ENCODE results near the gene HAUS8.

HAUS8 gene

DNA sequence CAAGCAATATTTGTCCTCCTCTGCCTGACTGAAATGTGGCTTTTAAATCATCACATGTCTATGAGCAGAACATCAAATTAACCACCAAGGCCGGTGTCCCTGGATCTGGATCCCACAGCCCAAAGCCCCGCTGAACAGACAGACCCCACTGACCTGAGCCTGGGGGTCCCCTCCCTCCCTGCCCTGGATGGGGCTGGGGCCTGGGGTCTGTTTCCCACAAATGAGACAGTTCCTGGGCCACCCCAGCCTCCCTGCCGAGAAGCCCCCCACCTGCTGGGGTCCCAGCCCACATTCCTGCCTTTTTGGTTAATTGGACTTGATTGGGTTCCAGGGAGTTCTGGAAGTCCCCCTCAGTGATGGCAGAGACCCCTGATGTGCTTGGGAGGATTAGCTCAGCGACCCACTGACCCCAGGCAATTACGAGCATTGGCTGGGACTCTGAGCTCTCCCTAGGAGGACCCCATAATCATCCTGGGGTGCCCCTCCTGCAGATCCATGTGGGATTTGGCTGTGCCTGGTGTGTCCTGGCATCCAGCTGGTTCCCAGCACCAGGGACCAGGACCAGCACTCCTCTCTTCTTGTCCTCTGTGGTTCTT lies 29.2 kb downstream of the HAUS8 start:
- Histone ChIP-seq H3K9me3 (ENCODE audit: control insufficient read depth in 1 of 2, low read length in 2 of 2) (no peaks in the 10 kb centered on the region), H3K27ac (ENCODE audit: low read length) (no peak overlapping the region), H3K36me3 (ENCODE audit: control insufficient read depth in 1 of 2, insufficient read depth in 2 of 2, low read length in 2 of 2) (peaks cover 0 to 12% of the 10 kb centered on the region in 2 donors), H3K27me3 (ENCODE audit: low read depth, low read length) (no peaks in the 10 kb centered on the region), H3K4me1 (ENCODE audit: control insufficient read depth in 1 of 2, insufficient read depth in 2 of 2, low read length in 2 of 2) (peaks cover 5 to 6% of the 10 kb centered on the region in 2 donors), H3K4me3 (ENCODE audit: low read depth in 1 of 2, low read length in 2 of 2) (no peak overlapping the region)

DNA sequence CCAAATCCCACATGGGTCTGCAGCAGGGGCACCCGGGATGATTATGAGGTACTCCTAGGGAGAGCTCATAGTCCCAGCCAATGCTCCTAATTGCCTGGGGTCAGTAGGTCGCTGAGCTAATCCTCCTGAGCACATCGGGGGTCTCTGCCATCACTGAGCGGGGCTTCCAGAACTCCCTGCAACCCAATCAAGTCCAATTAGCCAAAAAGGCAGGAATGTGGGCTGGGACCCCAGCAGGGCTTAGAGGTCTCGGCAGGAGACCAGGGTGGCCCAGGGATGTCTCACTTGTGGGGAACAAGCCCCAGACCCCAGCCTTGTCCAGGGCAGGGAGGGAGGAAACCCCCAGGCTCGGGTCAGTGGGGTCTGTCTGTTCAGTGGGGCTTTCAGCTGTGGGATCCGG lies 31.5 kb downstream of the HAUS8 start:
- no peak overlapping the region for H3K27ac ChIP-seq (ENCODE audit: low read length)
- H3K27me3 ChIP-seq (ENCODE audit: low read depth, low read length) = no peaks in the 10 kb centered on the region
- H3K36me3 ChIP-seq (ENCODE audit: control insufficient read depth in 1 of 2, insufficient read depth in 2 of 2, low read length in 2 of 2) = no peaks in the 10 kb centered on the region
- H3K4me1 ChIP-seq (ENCODE audit: control insufficient read depth in 1 of 2, insufficient read depth in 2 of 2, low read length in 2 of 2) = peaks cover 5 to 6% of the 10 kb centered on the region in 2 donors
- H3K9me3 ChIP-seq (ENCODE audit: control insufficient read depth in 1 of 2, low read length in 2 of 2) = no peaks in the 10 kb centered on the region
- no peak overlapping the region for H3K4me3 ChIP-seq (ENCODE audit: low read depth in 1 of 2, low read length in 2 of 2)

DNA sequence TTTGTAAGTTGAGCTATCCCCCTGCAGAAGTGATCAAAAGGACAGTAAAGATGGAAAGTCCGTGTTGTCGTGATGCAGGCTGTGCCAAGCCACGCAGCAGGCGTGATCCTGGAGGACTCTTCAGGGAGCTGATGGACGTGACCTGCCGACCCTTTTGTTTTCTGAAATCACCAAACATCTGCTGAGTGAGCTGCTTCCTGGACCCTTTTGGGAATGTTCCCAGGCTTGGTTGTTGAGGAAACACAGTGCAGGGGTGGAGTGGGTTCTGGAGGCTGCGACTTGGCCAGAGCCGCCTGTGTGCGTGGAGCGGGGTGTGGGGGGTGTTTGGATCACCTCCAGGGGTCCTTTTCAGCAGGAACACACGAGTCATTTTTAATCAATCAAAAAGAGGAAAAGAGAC lies 33.3 kb downstream of the HAUS8 start:
- H3K27me3 ChIP-seq (ENCODE audit: low read depth, low read length) = no peaks in the 10 kb centered on the region
- H3K27ac ChIP-seq (ENCODE audit: low read length) = no peak overlapping the region
- H3K4me1 ChIP-seq (ENCODE audit: control insufficient read depth in 1 of 2, insufficient read depth in 2 of 2, low read length in 2 of 2) = peaks cover 5 to 6% of the 10 kb centered on the region in 2 donors
- H3K4me3 ChIP-seq (ENCODE audit: low read depth in 1 of 2, low read length in 2 of 2) = no peak overlapping the region
- no peaks in the 10 kb centered on the region for H3K9me3 ChIP-seq (ENCODE audit: control insufficient read depth in 1 of 2, low read length in 2 of 2)
- no peaks in the 10 kb centered on the region for H3K36me3 ChIP-seq (ENCODE audit: control insufficient read depth in 1 of 2, insufficient read depth in 2 of 2, low read length in 2 of 2)

DNA sequence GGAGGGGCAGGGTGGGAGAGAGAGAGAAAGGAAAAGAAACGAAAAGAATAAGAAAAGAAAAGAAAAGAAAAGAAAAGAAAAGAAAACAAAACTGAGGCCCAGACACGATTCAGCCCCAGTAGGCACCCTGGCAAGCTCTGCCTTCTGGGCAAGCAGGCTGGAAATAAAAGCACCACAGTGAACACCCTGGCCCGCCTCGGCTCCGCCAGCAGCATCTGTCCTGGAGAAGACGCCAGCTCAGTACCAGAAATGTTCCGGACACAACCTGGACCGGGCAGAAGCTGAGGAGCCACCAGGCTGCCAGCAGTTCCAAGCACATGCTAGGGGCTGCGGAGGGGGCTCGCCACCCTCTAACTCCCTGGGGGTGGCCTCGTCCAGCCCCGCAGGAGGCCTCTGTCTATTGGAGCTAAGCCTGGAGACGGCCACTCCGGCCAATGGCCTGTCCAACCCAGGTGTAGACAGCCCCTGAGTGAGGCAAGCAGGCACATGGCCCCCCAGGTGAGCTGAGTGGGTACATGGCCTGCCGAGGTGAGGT lies 37.2 kb downstream of the HAUS8 start:
- Histone ChIP-seq H3K27ac (ENCODE audit: low read length) (no peak overlapping the region), H3K36me3 (ENCODE audit: control insufficient read depth in 1 of 2, insufficient read depth in 2 of 2, low read length in 2 of 2) (no peaks in the 10 kb centered on the region), H3K27me3 (ENCODE audit: low read depth, low read length) (no peaks in the 10 kb centered on the region), H3K9me3 (ENCODE audit: control insufficient read depth in 1 of 2, low read length in 2 of 2) (no peaks in the 10 kb centered on the region), H3K4me1 (ENCODE audit: control insufficient read depth in 1 of 2, insufficient read depth in 2 of 2, low read length in 2 of 2) (peaks cover 5 to 6% of the 10 kb centered on the region in 2 donors), H3K4me3 (ENCODE audit: low read depth in 1 of 2, low read length in 2 of 2) (no peak overlapping the region)

DNA sequence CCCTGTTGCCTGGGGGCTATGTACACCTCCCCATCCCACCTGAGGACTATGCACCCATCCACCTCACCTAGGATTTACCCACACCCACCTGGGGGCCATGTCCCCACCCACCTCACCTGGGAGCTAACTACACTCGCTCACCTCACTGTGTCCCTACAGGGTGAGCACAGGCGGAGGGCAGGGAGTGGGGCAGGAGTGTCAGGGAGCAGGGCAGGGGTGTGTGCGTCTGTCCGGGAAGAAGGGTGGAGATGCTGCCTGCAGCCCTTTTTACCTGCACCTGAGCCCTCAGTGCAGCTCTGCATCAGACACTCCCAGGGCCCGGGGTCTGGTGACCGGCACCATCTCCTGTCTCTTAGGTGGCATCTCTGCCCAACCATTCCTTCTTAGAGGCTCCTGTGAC lies 38.1 kb downstream of the HAUS8 start:
- peaks cover 5 to 6% of the 10 kb centered on the region in 2 donors for H3K4me1 ChIP-seq (ENCODE audit: control insufficient read depth in 1 of 2, insufficient read depth in 2 of 2, low read length in 2 of 2)
- no peak overlapping the region for H3K27ac ChIP-seq (ENCODE audit: low read length)
- no peaks in the 10 kb centered on the region for H3K27me3 ChIP-seq (ENCODE audit: low read depth, low read length)
- no peak overlapping the region for H3K4me3 ChIP-seq (ENCODE audit: low read depth in 1 of 2, low read length in 2 of 2)
- H3K9me3 ChIP-seq (ENCODE audit: control insufficient read depth in 1 of 2, low read length in 2 of 2) = no peaks in the 10 kb centered on the region
- no peaks in the 10 kb centered on the region for H3K36me3 ChIP-seq (ENCODE audit: control insufficient read depth in 1 of 2, insufficient read depth in 2 of 2, low read length in 2 of 2)

DNA sequence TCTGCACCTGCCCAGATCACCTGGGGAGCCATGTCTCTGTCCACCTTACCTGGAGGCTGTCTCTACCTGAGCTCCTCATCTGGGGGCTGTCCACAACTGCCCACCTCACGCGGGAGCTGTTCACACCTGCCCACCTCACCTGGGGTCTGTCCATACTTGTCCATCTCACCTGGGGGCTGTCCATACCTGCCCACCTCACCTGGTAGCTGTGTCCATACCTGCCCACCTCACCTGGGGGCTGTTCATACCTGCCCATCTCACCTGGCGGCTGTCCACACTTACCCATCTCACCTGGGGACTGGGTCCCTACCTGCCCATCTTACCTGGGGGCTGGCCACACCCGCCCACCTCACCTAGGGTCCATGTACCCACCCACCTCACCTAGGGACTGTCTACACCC lies 38.6 kb downstream of the HAUS8 start:
- H3K27me3 ChIP-seq (ENCODE audit: low read depth, low read length) = no peaks in the 10 kb centered on the region

DNA sequence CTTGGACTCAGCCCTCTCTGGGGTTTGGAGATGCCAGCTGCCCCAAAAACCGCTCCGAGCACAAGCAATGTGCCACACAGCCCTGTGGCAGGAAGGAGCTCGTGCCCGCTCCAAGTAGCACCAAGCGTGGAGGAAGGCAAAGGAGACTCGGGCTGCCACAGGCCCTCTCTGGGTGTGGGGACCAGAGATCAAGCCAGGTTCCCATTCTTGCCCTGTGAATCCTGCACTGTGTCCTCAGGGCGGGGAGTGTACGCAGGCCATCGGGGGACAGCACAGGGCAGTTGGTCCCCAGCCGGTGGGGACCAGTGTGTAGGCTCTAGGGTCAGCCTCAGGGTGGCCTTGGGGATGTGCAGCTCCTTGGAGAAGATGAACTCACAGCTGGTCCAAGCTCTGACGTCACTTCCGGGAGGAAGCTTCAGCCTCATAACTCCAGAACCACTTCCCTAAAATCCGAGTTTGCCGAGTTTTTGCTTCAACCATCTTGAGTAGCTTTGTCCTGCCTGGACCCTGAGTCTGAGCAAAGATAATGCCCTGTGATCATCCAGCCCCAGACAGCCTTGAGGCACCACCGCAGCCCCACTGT lies 39.3 kb downstream of the HAUS8 start:
- H3K27me3 ChIP-seq (ENCODE audit: low read depth, low read length) = no peaks in the 10 kb centered on the region
- no peaks in the 10 kb centered on the region for H3K9me3 ChIP-seq (ENCODE audit: control insufficient read depth in 1 of 2, low read length in 2 of 2)
- no peaks in the 10 kb centered on the region for H3K4me1 ChIP-seq (ENCODE audit: control insufficient read depth in 1 of 2, insufficient read depth in 2 of 2, low read length in 2 of 2)
- H3K27ac ChIP-seq (ENCODE audit: low read length) = no peak overlapping the region
- no peaks in the 10 kb centered on the region for H3K36me3 ChIP-seq (ENCODE audit: control insufficient read depth in 1 of 2, insufficient read depth in 2 of 2, low read length in 2 of 2)
- H3K4me3 ChIP-seq (ENCODE audit: low read depth in 1 of 2, low read length in 2 of 2) = no peak overlapping the region

More for the DNA sequence above, 38.6 kb downstream of the HAUS8 start:
- Histone ChIP-seq H3K27ac (ENCODE audit: low read length) (no peak overlapping the region), H3K4me1 (ENCODE audit: control insufficient read depth in 1 of 2, insufficient read depth in 2 of 2, low read length in 2 of 2) (peaks cover under 1% of the 10 kb centered on the region in 2 donors), H3K4me3 (ENCODE audit: low read depth in 1 of 2, low read length in 2 of 2) (no peak overlapping the region), H3K36me3 (ENCODE audit: control insufficient read depth in 1 of 2, insufficient read depth in 2 of 2, low read length in 2 of 2) (no peaks in the 10 kb centered on the region), H3K9me3 (ENCODE audit: control insufficient read depth in 1 of 2, low read length in 2 of 2) (no peaks in the 10 kb centered on the region)

DNA sequence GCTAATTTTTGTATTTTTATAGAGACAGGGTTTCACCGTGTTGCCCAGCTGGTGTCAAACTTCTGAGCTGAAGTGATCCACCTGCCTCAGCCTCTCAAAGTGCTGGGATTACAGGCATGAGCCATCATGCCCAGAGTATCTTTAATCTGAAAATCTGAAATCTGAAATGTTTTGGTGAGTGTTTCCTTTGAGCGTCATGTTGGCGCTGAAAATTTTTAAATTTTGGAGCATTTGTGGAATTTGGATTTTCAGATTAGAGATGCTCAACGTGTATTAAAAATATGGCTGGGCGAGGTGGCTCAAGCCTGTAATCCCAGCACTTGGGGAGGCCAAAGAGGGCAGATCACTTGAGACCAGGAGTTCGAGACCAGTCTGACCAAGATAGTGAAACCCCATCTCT lies 43.5 kb downstream of the HAUS8 start:
- Histone ChIP-seq H3K36me3 (ENCODE audit: control insufficient read depth in 1 of 2, insufficient read depth in 2 of 2, low read length in 2 of 2) (no peaks in the 10 kb centered on the region), H3K9me3 (ENCODE audit: control insufficient read depth in 1 of 2, low read length in 2 of 2) (no peaks in the 10 kb centered on the region), H3K27ac (ENCODE audit: low read length) (no peak overlapping the region), H3K27me3 (ENCODE audit: low read depth, low read length) (peaks cover 13% of the 10 kb centered on the region), H3K4me1 (ENCODE audit: control insufficient read depth in 1 of 2, insufficient read depth in 2 of 2, low read length in 2 of 2) (no peaks in the 10 kb centered on the region), H3K4me3 (ENCODE audit: low read depth in 1 of 2, low read length in 2 of 2) (no peak overlapping the region)

DNA sequence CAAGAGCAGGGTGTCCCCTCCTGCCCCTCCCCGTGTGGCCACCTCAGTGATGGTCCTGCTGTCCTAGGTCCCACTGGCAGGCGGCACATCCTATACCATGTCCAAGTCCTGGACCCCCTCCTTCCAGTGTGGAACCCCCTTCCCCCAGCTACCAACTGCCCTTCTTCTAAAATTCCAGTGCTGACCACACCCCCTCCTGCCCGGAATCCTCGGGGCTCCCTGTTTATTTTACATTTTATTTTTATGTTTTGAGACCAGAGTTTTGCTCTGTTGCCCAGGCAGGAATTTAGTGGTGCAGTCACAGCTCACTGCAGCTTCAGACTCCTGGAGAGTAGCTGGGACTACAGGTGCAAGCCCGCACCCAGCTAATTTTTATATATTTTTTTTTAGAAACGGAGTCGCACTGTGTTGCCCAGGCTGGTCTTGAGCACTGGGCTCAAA lies 47.7 kb downstream of the HAUS8 start:
- Histone ChIP-seq H3K27me3 (ENCODE audit: low read depth, low read length) (peaks cover 19% of the 10 kb centered on the region), H3K36me3 (ENCODE audit: control insufficient read depth in 1 of 2, insufficient read depth in 2 of 2, low read length in 2 of 2) (no peaks in the 10 kb centered on the region), H3K9me3 (ENCODE audit: control insufficient read depth in 1 of 2, low read length in 2 of 2) (peaks cover 12 to 19% of the 10 kb centered on the region in 2 donors), H3K4me1 (ENCODE audit: control insufficient read depth in 1 of 2, insufficient read depth in 2 of 2, low read length in 2 of 2) (no peaks in the 10 kb centered on the region), H3K27ac (ENCODE audit: low read length) (no peak overlapping the region), H3K4me3 (ENCODE audit: low read depth in 1 of 2, low read length in 2 of 2) (no peak overlapping the region)

DNA sequence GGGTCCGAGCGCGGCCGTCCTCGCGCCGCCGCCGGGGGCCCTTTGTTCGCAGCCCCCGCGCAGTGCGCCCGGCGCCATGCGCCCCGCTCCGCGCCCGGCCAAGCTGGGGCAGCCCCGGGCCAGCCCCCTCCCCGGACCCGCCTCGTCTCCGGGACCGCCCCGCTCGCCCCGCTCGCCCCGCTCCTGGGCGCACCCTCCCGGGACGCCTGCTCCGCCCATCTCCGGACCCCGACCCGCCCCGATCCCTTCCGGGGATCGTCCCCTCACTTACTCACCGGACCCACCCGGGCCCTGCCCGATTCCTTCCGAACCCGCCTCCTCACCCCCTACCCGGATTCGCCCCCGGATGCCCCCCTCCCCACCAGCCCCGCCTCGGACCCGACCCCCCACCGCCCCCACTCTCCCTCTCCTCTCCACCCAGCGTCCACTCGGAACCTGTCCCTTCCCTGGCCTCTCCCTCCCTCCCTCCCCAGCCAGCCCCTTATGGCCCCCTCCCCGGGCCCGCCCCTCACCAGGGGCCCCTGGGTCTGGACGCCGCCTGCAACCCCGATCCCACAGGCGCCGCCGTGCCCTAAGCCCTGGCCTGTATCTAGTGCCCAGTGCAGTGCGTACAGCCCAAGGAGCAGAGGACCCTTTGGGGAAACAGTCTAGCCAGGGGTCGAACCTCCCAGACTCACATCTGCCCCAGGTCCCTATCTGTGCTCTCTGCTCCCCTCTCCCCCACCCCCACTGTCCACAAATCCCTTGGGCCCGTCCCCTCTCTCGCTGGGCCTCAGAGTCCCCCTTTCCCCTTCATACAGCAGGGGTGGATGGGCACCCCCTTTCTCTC lies 48.3 kb downstream of the HAUS8 start, which contains the start of gene CPAMD8:
Gene CPAMD8, minus strand, starts transcription at position 105 of the 829 bp plus-strand sequence. CDS start 168 bp downstream, outside the sequence.
- Histone ChIP-seq H3K4me1 (ENCODE audit: control insufficient read depth in 1 of 2, insufficient read depth in 2 of 2, low read length in 2 of 2) (no peaks in the 10 kb centered on the region), H3K27ac (ENCODE audit: low read length) (no peak within 1 kb of the TSS), H3K4me3 (ENCODE audit: low read depth in 1 of 2, low read length in 2 of 2) (peak within 1 kb of the TSS in 1 of 2 donors; percentile 19), H3K27me3 (ENCODE audit: low read depth, low read length) (peaks cover 19% of the 10 kb centered on the region), H3K9me3 (ENCODE audit: control insufficient read depth in 1 of 2, low read length in 2 of 2) (peaks cover 12 to 19% of the 10 kb centered on the region in 2 donors), H3K36me3 (ENCODE audit: control insufficient read depth in 1 of 2, insufficient read depth in 2 of 2, low read length in 2 of 2) (no peaks in the 10 kb centered on the region)

DNA sequence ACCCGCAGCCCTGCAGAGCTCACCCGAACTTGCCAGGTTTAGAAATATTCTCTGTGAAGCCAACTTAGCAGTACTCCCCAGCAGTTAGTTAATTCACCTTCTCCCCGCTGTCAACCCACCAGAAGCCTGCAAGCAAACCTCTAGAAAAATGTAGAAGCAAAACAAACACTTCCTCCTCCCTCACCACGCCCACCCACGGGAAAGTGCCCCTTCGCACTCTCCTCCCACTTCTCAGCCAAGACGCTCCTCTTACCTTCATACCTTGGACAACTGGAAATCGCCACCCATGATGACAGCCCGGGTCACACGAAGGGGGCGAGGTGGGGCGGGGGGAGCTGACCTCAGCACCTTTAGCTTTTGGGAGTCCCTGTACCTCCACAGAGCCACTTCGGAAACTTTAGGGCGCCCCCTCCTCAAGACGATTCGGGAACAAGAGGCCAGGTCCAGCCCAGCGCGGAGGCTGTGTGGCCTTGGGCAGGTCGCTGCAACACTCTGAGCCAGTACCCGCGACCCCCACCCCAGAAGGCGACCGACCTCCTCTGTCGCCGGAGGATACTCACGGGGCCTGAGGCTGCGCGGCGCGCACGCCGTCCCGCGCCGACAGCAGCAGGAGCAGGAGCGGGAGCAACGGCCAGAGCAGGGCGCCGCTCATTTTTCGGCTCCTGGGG lies 49.1 kb downstream of the HAUS8 start:
- Histone ChIP-seq H3K4me1 (ENCODE audit: control insufficient read depth in 1 of 2, insufficient read depth in 2 of 2, low read length in 2 of 2) (no peaks in the 10 kb centered on the region), H3K9me3 (ENCODE audit: control insufficient read depth in 1 of 2, low read length in 2 of 2) (peaks cover 12 to 19% of the 10 kb centered on the region in 2 donors), H3K27me3 (ENCODE audit: low read depth, low read length) (peaks cover 19% of the 10 kb centered on the region), H3K27ac (ENCODE audit: low read length) (no peak overlapping the region), H3K36me3 (ENCODE audit: control insufficient read depth in 1 of 2, insufficient read depth in 2 of 2, low read length in 2 of 2) (no peaks in the 10 kb centered on the region), H3K4me3 (ENCODE audit: low read depth in 1 of 2, low read length in 2 of 2) (peak overlapping the region in 1 of 2 donors; percentile 19)

Data from muscle layer of duodenum (tissue), 2 donors.